GM23338 (cell line): Measurements from ENCODE around the gene GRID1. TPM values are rescaled to one million over a fixed set of nuclear protein-coding genes. Genes with fewer than 3 reads are reported as not detected.

Experiments
- ATAC-seq: fragments of 200-7000 bp; cut with Tn5 transposase; 3 replicates; pipeline ENCODE4 v1.9.1; 2020
- DNase-seq: peaks from one replicate; pipeline ENCODE4 v3.0.0-alpha.2; 2015; ENCODE audit warnings: low spot score
- H2AFZ ChIP-seq: fragments of 200-600 bp; sonication (generic); 2 replicates; pipeline ENCODE4 v1.8.0; 2016; ENCODE audit warnings: antibody characterized with exemption, mild to moderate bottlenecking, moderate library complexity
- H3F3A ChIP-seq: fragments of 200-600 bp; sonication (generic); replicated peaks from 2 replicates; pipeline ENCODE4 v1.8.0; 2017; ENCODE audit warnings: antibody characterized with exemption, mixed run types, low read depth
- H3K27ac ChIP-seq: fragments of 200-600 bp; sonication (generic); 2 replicates; pipeline ENCODE4 v1.6.1; 2016; ENCODE audit warnings: low read depth
- H3K27me3 ChIP-seq: fragments of 200-600 bp; sonication (generic); 2 replicates; pipeline ENCODE4 v1.8.0; 2016; ENCODE audit warnings: mild to moderate bottlenecking, mixed run types, moderate library complexity; ENCODE audit not compliant: insufficient read depth
- H3K36me3 ChIP-seq: fragments of 200-600 bp; sonication (generic); 2 replicates; pipeline ENCODE4 v1.8.0; 2016; ENCODE audit warnings: mild to moderate bottlenecking; ENCODE audit not compliant: insufficient read depth
- H3K4me1 ChIP-seq: fragments of 200-600 bp; sonication (generic); 2 replicates; pipeline ENCODE4 v1.8.0; 2016; ENCODE audit warnings: mild to moderate bottlenecking, moderate library complexity; ENCODE audit not compliant: insufficient read depth
- H3K4me2 ChIP-seq: fragments of 200-600 bp; sonication (generic); 2 replicates; pipeline ENCODE4 v1.7.1; 2017; ENCODE audit warnings: mixed run types
- H3K4me3 ChIP-seq: fragments of 200-600 bp; sonication (generic); 2 replicates; pipeline ENCODE4 v1.6.1; 2016; ENCODE audit warnings: mixed run types
- H3K79me2 ChIP-seq: fragments of 200-600 bp; sonication (generic); replicated peaks from 2 replicates; pipeline ENCODE4 v1.8.0; 2017; ENCODE audit warnings: mild to moderate bottlenecking; ENCODE audit not compliant: insufficient read depth
- H3K9me2 ChIP-seq: fragments of 200-600 bp; sonication (generic); 2 replicates; pipeline ENCODE4 v1.8.0; 2017; ENCODE audit not compliant: insufficient read depth
- H4K20me1 ChIP-seq: fragments of 200-600 bp; sonication (generic); replicated peaks from 2 replicates; pipeline ENCODE4 v1.8.0; 2017; ENCODE audit warnings: mild to moderate bottlenecking; ENCODE audit not compliant: insufficient read depth
- H3K27ac Mint-ChIP-seq: 2 replicates; pipeline ENCODE4 v1.8.0; 2020; ENCODE audit warnings: inconsistent platforms, mild to moderate bottlenecking, moderate library complexity, mixed read lengths
- H3K27me3 Mint-ChIP-seq: 3 replicates; pipeline ENCODE4 v1.8.0; 2022; ENCODE audit warnings: low read depth, mild to moderate bottlenecking, moderate library complexity, mixed read lengths, inconsistent platforms; ENCODE audit not compliant: insufficient read depth, poor library complexity
- H3K36me3 Mint-ChIP-seq: 3 replicates; pipeline ENCODE4 v1.8.0; 2021; ENCODE audit warnings: low read depth, mild to moderate bottlenecking, inconsistent platforms, moderate library complexity, mixed read lengths
- H3K4me1 Mint-ChIP-seq: 3 replicates; pipeline ENCODE4 v1.8.0; 2020; ENCODE audit warnings: mild to moderate bottlenecking, inconsistent platforms, mixed read lengths
- H3K4me3 Mint-ChIP-seq: 3 replicates; pipeline ENCODE4 v1.8.0; 2021; ENCODE audit warnings: moderate library complexity, mild to moderate bottlenecking, inconsistent platforms, mixed read lengths
- H3K9me3 Mint-ChIP-seq: 3 replicates; pipeline ENCODE4 v1.8.0; 2020; ENCODE audit warnings: moderate library complexity, mild to moderate bottlenecking, inconsistent platforms, mixed read lengths
- ETS1 ChIP-seq: IDR thresholded peaks from 2 replicates; pipeline ENCODE4 v1.6.1; 2016; ENCODE audit warnings: antibody characterized with exemption
- EZH2 ChIP-seq: fragments of 200-600 bp; sonication (generic); IDR thresholded peaks from one replicate; pipeline ENCODE4 v1.8.0; 2017; ENCODE audit warnings: antibody characterized with exemption, mild to moderate bottlenecking, low read depth; ENCODE audit not compliant: unreplicated experiment
- EZH2phosphoT487 ChIP-seq: fragments of 200-600 bp; sonication (generic); IDR thresholded peaks from one replicate; pipeline ENCODE4 v1.8.1; 2018; ENCODE audit warnings: antibody characterized with exemption; ENCODE audit not compliant: unreplicated experiment
- JUNB ChIP-seq: IDR thresholded peaks from one replicate; pipeline ENCODE4 v1.6.1; 2016; ENCODE audit warnings: antibody characterized with exemption; ENCODE audit not compliant: unreplicated experiment
- NANOG ChIP-seq: IDR thresholded peaks from 2 replicates; pipeline ENCODE4 v1.6.1; 2016; ENCODE audit warnings: antibody characterized with exemption, borderline replicate concordance
- STAT1 ChIP-seq: IDR thresholded peaks from one replicate; pipeline ENCODE4 v1.6.1; 2016; ENCODE audit warnings: antibody characterized with exemption; ENCODE audit not compliant: unreplicated experiment
- ZNF114 ChIP-seq: fragments of 250-450 bp; sonication (Bioruptor Pico); IDR thresholded peaks from 2 replicates; pipeline ENCODE4 v1.5.0; 2020; ENCODE audit warnings: mild to moderate bottlenecking, moderate library complexity
- ZNF331 ChIP-seq: fragments of 250-450 bp; sonication (Bioruptor Pico); IDR thresholded peaks from 2 replicates; pipeline ENCODE4 v1.5.0; 2020; ENCODE audit warnings: low read depth, mild to moderate bottlenecking, moderate library complexity
- polyA plus RNA-seq: library from polyadenylated mRNA; unstranded; fragments of >200 nt; fragmentation: Nextera tagmentation; extraction: Ambion mirVana; gene quantifications from 2 replicates; pipeline ENCODE4 v1.2.1, GENCODE V29; 2016
- total RNA-seq: library from RNA; depleted of rRNA; stranded (reverse); fragments of >200 nt; shearing (Covaris generic); gene quantifications from 2 replicates; pipeline ENCODE4 v1.2.3, GENCODE V29; 2014
- TF ChIP-seq, protein P1 (sequence below): fragments of 250-450 bp; sonication (Bioruptor Pico); IDR thresholded peaks from 2 replicates; pipeline ENCODE4 v1.5.0; 2020; ENCODE audit warnings: mild to moderate bottlenecking, moderate library complexity
- TF ChIP-seq, protein P2 (sequence below): IDR thresholded peaks from one replicate; pipeline ENCODE4 v1.6.1; 2018; ENCODE audit warnings: antibody characterized with exemption; ENCODE audit not compliant: unreplicated experiment

Gene GRID1
- total and polyA plus RNA-seq, 2 experiments from 2014 or later = 0.14 to 0.15 TPM

DNA sequence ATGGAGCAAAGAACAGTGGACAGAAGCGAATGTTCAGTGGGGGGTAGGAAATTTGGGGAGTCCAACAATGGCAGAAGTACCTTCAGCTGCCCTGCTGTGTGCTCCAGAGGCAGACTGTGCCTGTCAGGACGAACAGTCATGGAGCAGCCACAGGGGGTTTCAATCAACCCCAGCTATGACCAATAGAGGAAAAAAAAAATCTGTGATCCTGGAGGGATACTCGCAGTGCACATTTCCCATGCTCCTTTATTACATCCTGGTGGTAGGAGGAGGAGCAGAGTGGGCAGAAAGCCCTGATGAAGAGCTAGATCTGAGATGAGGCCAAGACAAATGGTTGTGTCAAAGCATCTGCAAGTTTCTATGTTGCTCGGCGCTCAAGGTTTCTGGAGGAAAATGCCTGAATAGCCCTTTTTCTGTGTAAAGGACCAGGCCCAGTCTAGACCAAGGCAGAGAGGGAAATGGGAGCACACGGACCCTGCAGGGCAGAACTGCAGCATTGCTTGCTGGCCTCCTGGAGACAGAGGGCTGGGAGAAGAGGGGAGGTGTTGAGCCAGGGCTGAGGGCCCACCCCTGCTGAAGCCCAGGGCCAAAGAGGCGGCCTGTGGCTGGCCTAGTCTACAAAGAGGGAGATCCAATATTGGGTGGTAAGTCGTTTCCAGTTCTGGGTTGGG, 201.5 kb downstream of the GRID1 start:
- H3F3A ChIP-seq = no peaks in the 10 kb centered on the region
- no peak for ATAC-seq
- H3K27me3 ChIP-seq = no peaks in the 10 kb centered on the region

More for the DNA sequence above, 201.5 kb downstream of the GRID1 start:
- DNase-seq = no peak
- Mint-ChIP-seq H3K27ac (no peak overlapping the region), H3K4me3 (no peak overlapping the region), H3K36me3 (no peaks in the 10 kb centered on the region), H3K9me3 (no peaks in the 10 kb centered on the region; the same call in 2 of the 3 replicates), H3K27me3 (peaks cover 3% of the 10 kb centered on the region), H3K4me1 (no peaks in the 10 kb centered on the region)
- Histone ChIP-seq H3K4me3 (no peak overlapping the region), H3K36me3 (no peaks in the 10 kb centered on the region), H4K20me1 (no peaks in the 10 kb centered on the region), H3K9me2 (0 out of 2 replicates have a peak, but pooled peaks cover 1% of the 10 kb centered on the region), H3K4me1 (no peaks in the 10 kb centered on the region), H3K4me2 (no peak overlapping the region), H3K27ac (no peak overlapping the region), H2AFZ (no peak overlapping the region), H3K79me2 (no peaks in the 10 kb centered on the region)
- TF ChIP-seq EZH2 (no peak), STAT1 (no peak), ETS1 (no peak), JUNB (no peak), ZNF331 (CRISPR knock-in tag) (no peak), NANOG (no peak), EZH2phosphoT487 (no peak), ZNF114 (CRISPR knock-in tag) (no peak)
- TF ChIP-seq, protein P1, sequence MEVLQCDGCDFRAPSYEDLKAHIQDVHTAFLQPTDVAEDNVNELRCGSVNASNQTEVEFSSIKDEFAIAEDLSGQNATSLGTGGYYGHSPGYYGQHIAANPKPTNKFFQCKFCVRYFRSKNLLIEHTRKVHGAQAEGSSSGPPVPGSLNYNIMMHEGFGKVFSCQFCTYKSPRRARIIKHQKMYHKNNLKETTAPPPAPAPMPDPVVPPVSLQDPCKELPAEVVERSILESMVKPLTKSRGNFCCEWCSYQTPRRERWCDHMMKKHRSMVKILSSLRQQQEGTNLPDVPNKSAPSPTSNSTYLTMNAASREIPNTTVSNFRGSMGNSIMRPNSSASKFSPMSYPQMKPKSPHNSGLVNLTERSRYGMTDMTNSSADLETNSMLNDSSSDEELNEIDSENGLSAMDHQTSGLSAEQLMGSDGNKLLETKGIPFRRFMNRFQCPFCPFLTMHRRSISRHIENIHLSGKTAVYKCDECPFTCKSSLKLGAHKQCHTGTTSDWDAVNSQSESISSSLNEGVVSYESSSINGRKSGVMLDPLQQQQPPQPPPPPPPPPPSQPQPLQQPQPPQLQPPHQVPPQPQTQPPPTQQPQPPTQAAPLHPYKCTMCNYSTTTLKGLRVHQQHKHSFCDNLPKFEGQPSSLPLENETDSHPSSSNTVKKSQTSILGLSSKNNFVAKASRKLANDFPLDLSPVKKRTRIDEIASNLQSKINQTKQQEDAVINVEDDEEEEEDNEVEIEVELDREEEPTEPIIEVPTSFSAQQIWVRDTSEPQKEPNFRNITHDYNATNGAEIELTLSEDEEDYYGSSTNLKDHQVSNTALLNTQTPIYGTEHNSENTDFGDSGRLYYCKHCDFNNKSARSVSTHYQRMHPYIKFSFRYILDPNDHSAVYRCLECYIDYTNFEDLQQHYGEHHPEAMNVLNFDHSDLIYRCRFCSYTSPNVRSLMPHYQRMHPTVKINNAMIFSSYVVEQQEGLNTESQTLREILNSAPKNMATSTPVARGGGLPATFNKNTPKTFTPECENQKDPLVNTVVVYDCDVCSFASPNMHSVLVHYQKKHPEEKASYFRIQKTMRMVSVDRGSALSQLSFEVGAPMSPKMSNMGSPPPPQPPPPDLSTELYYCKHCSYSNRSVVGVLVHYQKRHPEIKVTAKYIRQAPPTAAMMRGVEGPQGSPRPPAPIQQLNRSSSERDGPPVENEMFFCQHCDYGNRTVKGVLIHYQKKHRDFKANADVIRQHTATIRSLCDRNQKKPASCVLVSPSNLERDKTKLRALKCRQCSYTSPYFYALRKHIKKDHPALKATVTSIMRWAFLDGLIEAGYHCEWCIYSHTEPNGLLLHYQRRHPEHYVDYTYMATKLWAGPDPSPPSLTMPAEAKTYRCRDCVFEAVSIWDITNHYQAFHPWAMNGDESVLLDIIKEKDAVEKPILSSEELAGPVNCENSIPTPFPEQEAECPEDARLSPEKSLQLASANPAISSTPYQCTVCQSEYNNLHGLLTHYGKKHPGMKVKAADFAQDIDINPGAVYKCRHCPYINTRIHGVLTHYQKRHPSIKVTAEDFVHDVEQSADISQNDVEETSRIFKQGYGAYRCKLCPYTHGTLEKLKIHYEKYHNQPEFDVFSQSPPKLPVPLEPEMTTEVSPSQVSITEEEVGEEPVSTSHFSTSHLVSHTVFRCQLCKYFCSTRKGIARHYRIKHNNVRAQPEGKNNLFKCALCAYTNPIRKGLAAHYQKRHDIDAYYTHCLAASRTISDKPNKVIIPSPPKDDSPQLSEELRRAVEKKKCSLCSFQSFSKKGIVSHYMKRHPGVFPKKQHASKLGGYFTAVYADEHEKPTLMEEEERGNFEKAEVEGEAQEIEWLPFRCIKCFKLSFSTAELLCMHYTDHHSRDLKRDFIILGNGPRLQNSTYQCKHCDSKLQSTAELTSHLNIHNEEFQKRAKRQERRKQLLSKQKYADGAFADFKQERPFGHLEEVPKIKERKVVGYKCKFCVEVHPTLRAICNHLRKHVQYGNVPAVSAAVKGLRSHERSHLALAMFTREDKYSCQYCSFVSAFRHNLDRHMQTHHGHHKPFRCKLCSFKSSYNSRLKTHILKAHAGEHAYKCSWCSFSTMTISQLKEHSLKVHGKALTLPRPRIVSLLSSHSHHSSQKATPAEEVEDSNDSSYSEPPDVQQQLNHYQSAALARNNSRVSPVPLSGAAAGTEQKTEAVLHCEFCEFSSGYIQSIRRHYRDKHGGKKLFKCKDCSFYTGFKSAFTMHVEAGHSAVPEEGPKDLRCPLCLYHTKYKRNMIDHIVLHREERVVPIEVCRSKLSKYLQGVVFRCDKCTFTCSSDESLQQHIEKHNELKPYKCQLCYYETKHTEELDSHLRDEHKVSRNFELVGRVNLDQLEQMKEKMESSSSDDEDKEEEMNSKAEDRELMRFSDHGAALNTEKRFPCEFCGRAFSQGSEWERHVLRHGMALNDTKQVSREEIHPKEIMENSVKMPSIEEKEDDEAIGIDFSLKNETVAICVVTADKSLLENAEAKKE = no peak
- TF ChIP-seq, protein P2, sequence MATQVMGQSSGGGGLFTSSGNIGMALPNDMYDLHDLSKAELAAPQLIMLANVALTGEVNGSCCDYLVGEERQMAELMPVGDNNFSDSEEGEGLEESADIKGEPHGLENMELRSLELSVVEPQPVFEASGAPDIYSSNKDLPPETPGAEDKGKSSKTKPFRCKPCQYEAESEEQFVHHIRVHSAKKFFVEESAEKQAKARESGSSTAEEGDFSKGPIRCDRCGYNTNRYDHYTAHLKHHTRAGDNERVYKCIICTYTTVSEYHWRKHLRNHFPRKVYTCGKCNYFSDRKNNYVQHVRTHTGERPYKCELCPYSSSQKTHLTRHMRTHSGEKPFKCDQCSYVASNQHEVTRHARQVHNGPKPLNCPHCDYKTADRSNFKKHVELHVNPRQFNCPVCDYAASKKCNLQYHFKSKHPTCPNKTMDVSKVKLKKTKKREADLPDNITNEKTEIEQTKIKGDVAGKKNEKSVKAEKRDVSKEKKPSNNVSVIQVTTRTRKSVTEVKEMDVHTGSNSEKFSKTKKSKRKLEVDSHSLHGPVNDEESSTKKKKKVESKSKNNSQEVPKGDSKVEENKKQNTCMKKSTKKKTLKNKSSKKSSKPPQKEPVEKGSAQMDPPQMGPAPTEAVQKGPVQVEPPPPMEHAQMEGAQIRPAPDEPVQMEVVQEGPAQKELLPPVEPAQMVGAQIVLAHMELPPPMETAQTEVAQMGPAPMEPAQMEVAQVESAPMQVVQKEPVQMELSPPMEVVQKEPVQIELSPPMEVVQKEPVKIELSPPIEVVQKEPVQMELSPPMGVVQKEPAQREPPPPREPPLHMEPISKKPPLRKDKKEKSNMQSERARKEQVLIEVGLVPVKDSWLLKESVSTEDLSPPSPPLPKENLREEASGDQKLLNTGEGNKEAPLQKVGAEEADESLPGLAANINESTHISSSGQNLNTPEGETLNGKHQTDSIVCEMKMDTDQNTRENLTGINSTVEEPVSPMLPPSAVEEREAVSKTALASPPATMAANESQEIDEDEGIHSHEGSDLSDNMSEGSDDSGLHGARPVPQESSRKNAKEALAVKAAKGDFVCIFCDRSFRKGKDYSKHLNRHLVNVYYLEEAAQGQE = no peak
